Spleen (tissue), 7 donors: Measurements from ENCODE around the gene RPS19BP1.

Experiments
- CTCF ChIP-seq, 11 experiments: fragments of 200-600 bp in 7 of 11; fragments of 450-650 bp in 4 of 11; sonication (generic) in 4 of 11; IDR thresholded peaks in 8 of 11; conservative IDR thresholded peaks in 3 of 11; 1 replicate in 7 of 11; 2 replicates in 4 of 11; pipeline versions ENCODE4 v1.4.0 to v1.8.0; 2016 to 2021; ENCODE audit warnings: antibody characterized with exemption in 11 of 11, inconsistent platforms in 4 of 11, mild to moderate bottlenecking in 1 of 11
- POLR2A ChIP-seq, 3 donors: fragments of 450-650 bp; IDR thresholded peaks; one replicate each; pipeline ENCODE4 v1.5.1; 2017; ENCODE audit warnings: antibody characterized with exemption in 3 of 3, mild to moderate bottlenecking in 1 of 3
- donor health status: DM: no; HTN: no; CAD: no; lungs with moderate emphysema.
- donor health status: DM: no; HTN: no; CAD: no.
- donor health status: DM: no; HTN: no; CAD: no.

GRCh38 chr22:39525658-39525975 is 6.9 kb downstream of the RPS19BP1 start:
- TF ChIP-seq CTCF (IDR thresholded peaks at IDR 0.05 in 8 of 11, conservative IDR thresholded peaks at IDR 0.05 in 3 of 11): no peak
- TF ChIP-seq POLR2A (IDR thresholded peaks at IDR 0.05): no peak
